Panc1 (cell line): ENCODE data around the gene SFXN2. TPM values are rescaled to one million over a fixed set of nuclear protein-coding genes. Genes with fewer than 3 reads are reported as not detected.
"Not testable (repeated sequence)": the region's sequence is repeated elsewhere in the genome, so short reads cannot be mapped to it uniquely, and the experiment has no call there.

Experiments used
- ATAC-seq: fragments of 200-7000 bp; cut with Tn5 transposase; 2 replicates; pipeline ENCODE4 v1.9.1; 2020; ENCODE audit warnings: mild to moderate bottlenecking, moderate library complexity
- BruUV-seq: library from RNA; stranded (reverse); fragments of 400-500 nt; replicated peaks from 2 replicates; lab custom pipeline; 2021; lab: Mats Ljungman, UMichigan
- CTCF ChIA-PET: fragments of 300-600 bp; sonication (Branson Sonifier 250); formaldehyde crosslinking; loops from one replicate; lab custom pipeline; 2022; ENCODE audit warnings: antibody characterized with exemption; lab: Charles Lee
- POLR2A ChIA-PET: fragments of 300-600 bp; sonication (Branson Sonifier 250); formaldehyde crosslinking; loops from one replicate; lab custom pipeline; 2022; ENCODE audit warnings: antibody characterized with exemption; lab: Charles Lee
- DNase-seq: peaks from one replicate; pipeline ENCODE4 v3.0.0-alpha.2; 2010; ENCODE audit warnings: low read depth, low spot score
- H3K27ac ChIP-seq: 2 replicates; pipeline ENCODE4 v1.5.1; 2011; ENCODE audit warnings: mild to moderate bottlenecking, low read length, inconsistent platforms
- H3K27me3 ChIP-seq: fragments of 200-500 bp; sonication (Bioruptor generic); 2 replicates; pipeline ENCODE4 v1.6.0; 2014; ENCODE audit warnings: low read length, inconsistent platforms; ENCODE audit not compliant: control insufficient read depth, insufficient read depth
- H3K36me3 ChIP-seq: fragments of 200-500 bp; sonication (Bioruptor generic); 2 replicates; pipeline ENCODE4 v1.5.1; 2014; ENCODE audit warnings: inconsistent platforms, mild to moderate bottlenecking, low read length, moderate library complexity; ENCODE audit not compliant: control insufficient read depth, insufficient read depth
- H3K4me1 ChIP-seq: 2 replicates; pipeline ENCODE4 v1.5.1; 2011; ENCODE audit warnings: inconsistent platforms, mild to moderate bottlenecking, low read length, moderate library complexity; ENCODE audit not compliant: control insufficient read depth, insufficient read depth
- H3K4me3 ChIP-seq, 2 experiments: 2 replicates each; pipeline ENCODE4 v1.5.1; 2011 to 2012; ENCODE audit warnings: low read depth in 2 of 2, low read length in 2 of 2, mild to moderate bottlenecking in 2 of 2, inconsistent platforms in 1 of 2, moderate library complexity in 1 of 2
- H3K9me3 ChIP-seq: fragments of 200-500 bp; sonication (Bioruptor generic); 2 replicates; pipeline ENCODE4 v1.5.1; 2014; ENCODE audit warnings: low read depth, mild to moderate bottlenecking, inconsistent platforms, low read length, moderate library complexity; ENCODE audit not compliant: control insufficient read depth, insufficient read depth
- POLR2AphosphoS5 ChIP-seq: IDR thresholded peaks from 2 replicates; pipeline ENCODE4 v1.6.1; 2012; ENCODE audit warnings: mild to moderate bottlenecking, low read depth, low read length, moderate library complexity
- SIN3A ChIP-seq: IDR thresholded peaks from 2 replicates; pipeline ENCODE4 v1.6.1; 2012; ENCODE audit warnings: low read depth, mild to moderate bottlenecking, low read length, moderate library complexity, borderline replicate concordance; ENCODE audit not compliant: insufficient read depth
- TCF7L2 ChIP-seq: IDR thresholded peaks from 2 replicates; pipeline ENCODE4 v1.6.1; 2011; ENCODE audit warnings: mild to moderate bottlenecking, low read depth, low read length, inconsistent platforms
- in situ Hi-C: cut with HindIII; loops from 2 replicates; pipeline ENCODE4 v1.10.0; 2016; ENCODE audit warnings: low sequenced_read_pairs, low pct_unique_long_range_greater_than_20kb
- intact Hi-C: fragments of 100-400 bp; cut with micrococcal nuclease; formaldehyde crosslinking; loops from one replicate; pipeline ENCODE4 v1.10.0; 2022; ENCODE audit not compliant: unreplicated experiment
- total RNA-seq: library from RNA; stranded (reverse); gene quantifications from one replicate; pipeline ENCODE4 v1.2.1, GENCODE V29; 2021; ENCODE audit not compliant: unreplicated experiment
- TF ChIP-seq, protein P1 (sequence below), 2 experiments: IDR thresholded peaks; 2 replicates each; pipeline ENCODE4 v1.6.1; 2011 to 2012; ENCODE audit warnings: low read depth in 2 of 2, control low read depth in 1 of 2, low read length in 1 of 2, mild to moderate bottlenecking in 1 of 2, moderate library complexity in 1 of 2; ENCODE audit not compliant: insufficient read depth in 1 of 2
- TF ChIP-seq, protein P2 (sequence below): fragments of 450-650 bp; IDR thresholded peaks from 2 replicates; pipeline ENCODE4 v1.5.1; 2017; ENCODE audit warnings: mild to moderate bottlenecking

Gene SFXN2
- total RNA-seq, 1 experiment from 2014 or later, result 11.6 TPM

DNA sequence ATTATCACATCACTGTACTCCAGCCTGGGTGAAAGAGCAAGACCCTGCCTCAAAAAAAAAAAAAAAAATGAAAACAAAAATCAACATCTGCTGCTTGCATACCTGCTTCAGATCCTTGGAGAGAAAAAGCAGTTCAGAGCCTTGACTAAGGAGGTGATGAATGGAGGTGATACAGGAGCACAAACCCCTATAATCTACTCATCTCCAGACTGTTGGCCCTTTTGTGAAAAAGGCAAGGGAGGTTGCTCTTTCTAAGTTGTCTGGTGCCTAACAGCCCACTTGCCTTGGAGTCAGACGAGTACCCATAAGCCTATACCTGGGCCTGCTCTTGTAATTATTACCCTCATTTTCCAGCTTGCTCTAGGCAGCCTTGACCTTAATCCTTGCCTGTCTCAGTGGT is 1.4 kb downstream of the SFXN2 start:
- Histone ChIP-seq H3K9me3 (no peaks in the 10 kb centered on the region), H3K4me3 (no peak overlapping the region), H3K36me3 (peaks cover 2% of the 10 kb centered on the region; the same call in 1 of the 2 replicates), H3K27ac (no peak overlapping the region), H3K27me3 (no peaks in the 10 kb centered on the region), H3K4me1 (peaks cover 28% of the 10 kb centered on the region)
- DNase-seq, result no peak
- ChIA-PET CTCF (interaction anchor here (0.7 kb wide), 1 partner anchor 213 kb away, joined by 10 read pairs; no protein-coding TSS in a partner anchor), POLR2A (no interaction called here)
- no peak for ATAC-seq
- no TSS peak for BruUV-seq
- TF ChIP-seq SIN3A (no peak), POLR2AphosphoS5 (no peak), TCF7L2 (no peak)
- TF ChIP-seq, protein P1, sequence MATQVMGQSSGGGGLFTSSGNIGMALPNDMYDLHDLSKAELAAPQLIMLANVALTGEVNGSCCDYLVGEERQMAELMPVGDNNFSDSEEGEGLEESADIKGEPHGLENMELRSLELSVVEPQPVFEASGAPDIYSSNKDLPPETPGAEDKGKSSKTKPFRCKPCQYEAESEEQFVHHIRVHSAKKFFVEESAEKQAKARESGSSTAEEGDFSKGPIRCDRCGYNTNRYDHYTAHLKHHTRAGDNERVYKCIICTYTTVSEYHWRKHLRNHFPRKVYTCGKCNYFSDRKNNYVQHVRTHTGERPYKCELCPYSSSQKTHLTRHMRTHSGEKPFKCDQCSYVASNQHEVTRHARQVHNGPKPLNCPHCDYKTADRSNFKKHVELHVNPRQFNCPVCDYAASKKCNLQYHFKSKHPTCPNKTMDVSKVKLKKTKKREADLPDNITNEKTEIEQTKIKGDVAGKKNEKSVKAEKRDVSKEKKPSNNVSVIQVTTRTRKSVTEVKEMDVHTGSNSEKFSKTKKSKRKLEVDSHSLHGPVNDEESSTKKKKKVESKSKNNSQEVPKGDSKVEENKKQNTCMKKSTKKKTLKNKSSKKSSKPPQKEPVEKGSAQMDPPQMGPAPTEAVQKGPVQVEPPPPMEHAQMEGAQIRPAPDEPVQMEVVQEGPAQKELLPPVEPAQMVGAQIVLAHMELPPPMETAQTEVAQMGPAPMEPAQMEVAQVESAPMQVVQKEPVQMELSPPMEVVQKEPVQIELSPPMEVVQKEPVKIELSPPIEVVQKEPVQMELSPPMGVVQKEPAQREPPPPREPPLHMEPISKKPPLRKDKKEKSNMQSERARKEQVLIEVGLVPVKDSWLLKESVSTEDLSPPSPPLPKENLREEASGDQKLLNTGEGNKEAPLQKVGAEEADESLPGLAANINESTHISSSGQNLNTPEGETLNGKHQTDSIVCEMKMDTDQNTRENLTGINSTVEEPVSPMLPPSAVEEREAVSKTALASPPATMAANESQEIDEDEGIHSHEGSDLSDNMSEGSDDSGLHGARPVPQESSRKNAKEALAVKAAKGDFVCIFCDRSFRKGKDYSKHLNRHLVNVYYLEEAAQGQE (IDR thresholded peaks at IDR 0.05; ENCODE audit: insufficient read depth in 1 of 2, low read depth in 2 of 2, low read length in 1 of 2), result no peak
- TF ChIP-seq, protein P2, sequence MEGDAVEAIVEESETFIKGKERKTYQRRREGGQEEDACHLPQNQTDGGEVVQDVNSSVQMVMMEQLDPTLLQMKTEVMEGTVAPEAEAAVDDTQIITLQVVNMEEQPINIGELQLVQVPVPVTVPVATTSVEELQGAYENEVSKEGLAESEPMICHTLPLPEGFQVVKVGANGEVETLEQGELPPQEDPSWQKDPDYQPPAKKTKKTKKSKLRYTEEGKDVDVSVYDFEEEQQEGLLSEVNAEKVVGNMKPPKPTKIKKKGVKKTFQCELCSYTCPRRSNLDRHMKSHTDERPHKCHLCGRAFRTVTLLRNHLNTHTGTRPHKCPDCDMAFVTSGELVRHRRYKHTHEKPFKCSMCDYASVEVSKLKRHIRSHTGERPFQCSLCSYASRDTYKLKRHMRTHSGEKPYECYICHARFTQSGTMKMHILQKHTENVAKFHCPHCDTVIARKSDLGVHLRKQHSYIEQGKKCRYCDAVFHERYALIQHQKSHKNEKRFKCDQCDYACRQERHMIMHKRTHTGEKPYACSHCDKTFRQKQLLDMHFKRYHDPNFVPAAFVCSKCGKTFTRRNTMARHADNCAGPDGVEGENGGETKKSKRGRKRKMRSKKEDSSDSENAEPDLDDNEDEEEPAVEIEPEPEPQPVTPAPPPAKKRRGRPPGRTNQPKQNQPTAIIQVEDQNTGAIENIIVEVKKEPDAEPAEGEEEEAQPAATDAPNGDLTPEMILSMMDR, result no peak
- intact Hi-C loops (no loop called here), in situ Hi-C loops (no loop called here)

DNA sequence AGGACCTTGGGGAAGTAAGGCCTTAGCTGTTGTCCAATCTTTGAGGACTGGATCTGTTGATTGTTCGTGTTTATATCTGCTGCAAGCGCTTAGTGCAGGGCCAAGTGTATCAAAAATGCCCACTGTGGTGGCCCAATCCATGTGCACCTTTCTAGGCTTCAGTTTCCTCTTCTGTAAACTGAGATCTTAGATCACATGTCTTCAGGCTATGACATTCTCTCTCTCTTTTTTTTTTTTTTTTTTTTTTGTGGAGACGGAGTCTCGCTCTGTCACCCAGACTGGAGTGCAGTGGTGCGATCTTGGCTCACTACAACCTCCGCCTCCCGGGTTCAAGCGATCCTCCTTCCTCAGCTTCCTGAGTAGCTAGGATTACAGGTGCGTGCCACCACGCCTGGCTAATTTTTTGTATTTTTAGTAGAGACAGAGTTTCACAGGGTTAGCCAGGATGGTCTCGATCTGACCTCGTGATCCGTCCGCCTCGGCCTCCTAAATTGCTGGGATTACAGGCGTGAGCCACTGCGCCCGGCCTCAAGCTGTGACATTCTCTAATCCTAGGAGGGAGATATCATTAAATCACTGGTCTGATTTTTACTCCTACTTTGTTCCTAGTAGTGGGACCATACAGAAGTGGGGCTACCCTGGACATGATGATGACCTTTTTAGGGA is 2.6 kb downstream of the SFXN2 start:
- H3K4me3 ChIP-seq, H3K36me3 ChIP-seq, H3K9me3 ChIP-seq, DNase-seq, in situ Hi-C loops, intact Hi-C loops, CTCF ChIA-PET, H3K27ac ChIP-seq, BruUV-seq, H3K27me3 ChIP-seq, ATAC-seq: not testable (repeated sequence)
- POLR2A ChIA-PET, result interaction anchor here (0.6 kb wide), 1 partner anchor 8 kb away, joined by 7 read pairs; no protein-coding TSS in a partner anchor
- peaks cover 22% of the 10 kb centered on the region for H3K4me1 ChIP-seq

DNA sequence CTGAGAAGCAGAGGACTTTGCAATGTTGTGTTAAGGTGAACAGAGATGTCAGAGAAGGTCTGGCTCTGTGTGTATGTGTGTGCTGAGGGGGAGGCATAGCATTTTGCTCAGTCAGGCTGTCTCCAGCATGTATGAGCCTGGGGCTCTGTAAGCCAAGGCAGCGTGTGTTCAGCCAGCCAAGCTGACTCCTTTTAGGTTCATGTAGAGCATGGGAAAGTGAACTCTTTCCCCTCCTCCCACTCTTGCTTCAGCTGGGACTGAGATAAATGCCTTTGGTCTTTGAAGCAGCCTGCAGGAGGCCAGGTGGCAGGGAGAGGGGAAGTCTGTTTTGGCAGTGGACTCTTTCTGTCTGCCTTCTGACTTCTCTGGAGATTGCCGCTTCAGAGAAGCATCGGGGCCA is 3.8 kb downstream of the SFXN2 start:
- intact Hi-C loops, result no loop called here
- Histone ChIP-seq H3K36me3 (peaks cover 1% of the 10 kb centered on the region; the same call in 1 of the 2 replicates), H3K27me3 (no peaks in the 10 kb centered on the region), H3K9me3 (no peaks in the 10 kb centered on the region), H3K4me3 (no peak overlapping the region), H3K4me1 (0 out of 2 replicates have a peak, but pooled peaks cover 10% of the 10 kb centered on the region), H3K27ac (no peak overlapping the region)
- no peak for DNase-seq
- ChIA-PET CTCF (no interaction called here), POLR2A (no interaction called here)
- ATAC-seq, result no peak
- TF ChIP-seq POLR2AphosphoS5 (no peak), TCF7L2 (no peak), SIN3A (no peak)
- TF ChIP-seq, protein P2, result no peak
- TF ChIP-seq, protein P1 (IDR thresholded peaks at IDR 0.05; ENCODE audit: insufficient read depth in 1 of 2, low read depth in 2 of 2, low read length in 1 of 2), result no peak
- no TSS peak for BruUV-seq
- in situ Hi-C loops, result no loop called here
